ENCODE data around the gene EZR.

- TF ChIP-seq POLR2A (IDR thresholded peaks at IDR 0.05) (no peak), CTCF (IDR thresholded peaks at IDR 0.05) (no peak)
Measured at GRCh38 chr6:158834675-158835385, 15.7 kb upstream of the EZR start.

Data from tibial nerve (tissue), 3 donors.